WI38 (cell line): ENCODE measurements around the gene CDCP2.

ENCODE experiments used
- H3K4me3 ChIP-seq: 2 replicates; pipeline ENCODE4 v1.5.1; 2011; ENCODE audit warnings: low read depth, mild to moderate bottlenecking, control low read depth, low read length
- TF ChIP-seq, protein P1 (sequence below): IDR thresholded peaks from 2 replicates; pipeline ENCODE4 v1.5.1; 2012; ENCODE audit warnings: low read depth, mild to moderate bottlenecking, control low read depth, low read length

The CDCP2 gene

DNA sequence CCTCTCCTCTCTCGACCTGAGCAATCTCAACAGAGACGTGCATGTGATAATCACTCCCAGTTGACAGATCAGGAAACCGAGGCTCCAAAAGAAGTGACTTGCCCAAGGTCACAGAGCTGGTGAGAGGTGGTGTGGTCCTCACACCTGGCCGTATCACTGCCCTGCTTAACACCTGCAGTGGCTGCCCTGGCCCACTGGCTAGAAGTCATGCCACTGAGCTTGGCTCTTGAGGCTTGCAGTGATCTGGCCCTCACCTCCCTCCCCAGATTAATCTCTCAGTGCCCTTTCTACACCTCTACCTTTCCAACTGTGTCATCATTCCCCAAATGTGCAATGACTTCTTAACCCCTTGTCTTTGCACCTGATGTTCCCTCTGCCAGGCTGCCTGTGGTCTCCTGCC lies 38.8 kb downstream of the CDCP2 start:
- no peak overlapping the region for H3K4me3 ChIP-seq
- TF ChIP-seq, protein P1, sequence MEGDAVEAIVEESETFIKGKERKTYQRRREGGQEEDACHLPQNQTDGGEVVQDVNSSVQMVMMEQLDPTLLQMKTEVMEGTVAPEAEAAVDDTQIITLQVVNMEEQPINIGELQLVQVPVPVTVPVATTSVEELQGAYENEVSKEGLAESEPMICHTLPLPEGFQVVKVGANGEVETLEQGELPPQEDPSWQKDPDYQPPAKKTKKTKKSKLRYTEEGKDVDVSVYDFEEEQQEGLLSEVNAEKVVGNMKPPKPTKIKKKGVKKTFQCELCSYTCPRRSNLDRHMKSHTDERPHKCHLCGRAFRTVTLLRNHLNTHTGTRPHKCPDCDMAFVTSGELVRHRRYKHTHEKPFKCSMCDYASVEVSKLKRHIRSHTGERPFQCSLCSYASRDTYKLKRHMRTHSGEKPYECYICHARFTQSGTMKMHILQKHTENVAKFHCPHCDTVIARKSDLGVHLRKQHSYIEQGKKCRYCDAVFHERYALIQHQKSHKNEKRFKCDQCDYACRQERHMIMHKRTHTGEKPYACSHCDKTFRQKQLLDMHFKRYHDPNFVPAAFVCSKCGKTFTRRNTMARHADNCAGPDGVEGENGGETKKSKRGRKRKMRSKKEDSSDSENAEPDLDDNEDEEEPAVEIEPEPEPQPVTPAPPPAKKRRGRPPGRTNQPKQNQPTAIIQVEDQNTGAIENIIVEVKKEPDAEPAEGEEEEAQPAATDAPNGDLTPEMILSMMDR = no peak

DNA sequence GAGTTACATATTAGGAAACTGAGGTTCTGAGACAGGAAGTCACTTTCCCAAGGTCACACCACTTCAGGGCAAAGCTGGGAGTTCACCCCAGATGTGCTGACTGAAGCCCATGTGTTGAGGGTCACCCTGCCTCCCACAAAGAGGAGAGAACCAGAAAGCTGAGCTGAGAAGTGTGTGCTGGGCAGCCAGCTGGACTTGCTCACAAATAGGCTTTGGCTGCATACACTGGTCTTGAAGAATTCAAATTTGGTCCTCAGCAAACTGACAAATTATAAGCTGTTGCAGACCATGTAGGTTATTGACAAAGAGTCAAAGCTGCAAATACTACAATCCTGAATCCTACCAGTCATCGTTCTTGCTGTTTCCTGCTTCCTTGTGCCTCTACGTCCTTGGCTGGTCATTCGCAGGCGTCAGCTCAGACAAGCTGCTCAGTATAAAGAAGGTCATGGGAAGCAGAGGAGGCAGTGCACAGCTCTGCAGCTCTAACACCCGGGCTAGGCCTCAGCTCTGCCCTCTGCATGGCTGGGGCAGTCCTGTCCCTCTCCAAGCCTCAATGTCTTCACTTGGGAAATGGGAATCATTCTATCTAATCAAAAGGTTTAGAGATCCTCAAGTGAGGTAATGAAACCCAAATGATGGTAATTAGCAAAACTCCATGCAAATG lies 40.0 kb downstream of the CDCP2 start:
- TF ChIP-seq, protein P1 = no peak
- H3K4me3 ChIP-seq = no peak overlapping the region

GRCh38 chr1:54112027-54112426 lies 40.8 kb downstream of the CDCP2 start:
- TF ChIP-seq, protein P1 = no peak

DNA sequence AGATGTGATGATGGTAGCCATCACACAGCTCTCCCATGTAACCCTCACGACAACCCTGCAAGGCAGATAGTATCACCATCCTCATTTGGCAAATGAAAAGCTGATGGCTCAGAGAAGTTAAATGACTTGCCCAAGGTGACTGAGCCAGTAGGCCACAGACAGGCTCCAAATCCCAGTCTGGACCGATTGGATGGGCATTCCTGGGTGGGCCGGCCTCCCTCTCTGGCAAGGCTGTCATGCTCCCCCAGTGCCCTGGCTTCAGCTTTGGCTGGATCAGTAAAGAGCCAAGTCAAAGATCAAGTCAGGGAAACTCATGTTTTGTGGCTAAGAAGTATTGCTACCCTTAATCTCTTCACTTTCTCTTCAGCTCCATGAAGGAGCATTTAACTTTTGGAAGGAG lies 41.2 kb downstream of the CDCP2 start:
- H3K4me3 ChIP-seq = no peak overlapping the region
- TF ChIP-seq, protein P1 = no peak

More at GRCh38 chr1:54112027-54112426, 40.8 kb downstream of the CDCP2 start:
- no peak overlapping the region for H3K4me3 ChIP-seq

- H3K4me3 ChIP-seq = no peak overlapping the region
- TF ChIP-seq, protein P1 = no peak
Measured at GRCh38 chr1:54110996-54111395, 41.8 kb downstream of the CDCP2 start.

DNA sequence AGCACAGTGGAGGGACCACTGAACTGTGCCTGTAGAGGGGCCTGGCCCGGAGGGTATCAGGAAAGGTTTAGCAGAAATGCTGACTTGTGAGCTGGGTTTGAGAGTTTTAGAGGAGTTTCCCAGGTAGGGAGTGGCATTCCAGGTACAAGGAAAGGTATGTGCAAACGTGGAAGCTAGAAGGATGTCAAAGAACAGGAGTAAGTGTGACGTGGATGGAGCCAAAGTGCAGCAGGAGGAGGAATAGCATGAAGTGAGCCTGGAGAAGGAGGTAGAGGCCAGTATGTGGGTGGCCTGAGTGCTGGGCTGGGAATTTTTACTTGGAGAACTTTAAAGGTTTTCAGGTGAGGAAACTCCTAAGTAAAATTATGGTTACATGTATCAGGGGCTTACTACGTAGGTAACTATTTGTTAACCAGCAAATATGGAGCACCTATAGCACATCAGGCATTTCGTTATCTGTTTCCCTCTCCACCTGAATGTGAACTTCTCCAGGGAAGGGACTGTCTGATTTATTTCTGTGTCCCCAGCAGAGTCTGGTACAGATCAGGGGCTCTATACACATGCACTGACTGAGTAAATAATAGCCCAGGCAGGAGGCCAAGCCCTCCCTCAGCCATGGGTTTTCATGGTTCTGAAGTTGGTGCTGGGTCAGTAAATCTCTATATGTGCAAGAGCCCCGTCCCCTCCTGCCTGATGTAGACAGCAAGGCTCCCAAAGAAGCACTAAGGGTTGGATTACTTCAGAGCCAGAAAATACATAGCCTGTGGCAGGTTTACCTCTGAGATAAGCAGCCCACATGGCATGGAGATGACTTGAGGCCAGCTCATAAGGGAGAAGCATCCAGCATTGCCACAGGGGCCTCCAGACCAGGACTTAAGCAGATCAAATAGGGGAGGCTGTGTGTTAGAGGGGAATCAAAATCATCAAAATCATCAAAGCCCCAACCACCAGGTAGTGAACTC lies 43.4 kb downstream of the CDCP2 start:
- no peak overlapping the region for H3K4me3 ChIP-seq
- TF ChIP-seq, protein P1 = no peak

- TF ChIP-seq, protein P1 = no peak
Measured at GRCh38 chr1:54108156-54108555, 44.6 kb downstream of the CDCP2 start.

More at GRCh38 chr1:54108156-54108555, 44.6 kb downstream of the CDCP2 start:
- no peak overlapping the region for H3K4me3 ChIP-seq
